HepG2 (cell line): ENCODE data around the gene TCFL5. TPM values are rescaled to one million over a fixed set of nuclear protein-coding genes. Genes with fewer than 3 reads are reported as not detected.

ENCODE experiments used
- ERF ChIP-seq: IDR thresholded peaks from 2 replicates; pipeline ENCODE4 v1.6.1; 2018; ENCODE audit warnings: missing biosample characterization, missing genetic modification reagents
- FOXA1 ChIP-seq, 2 experiments: fragments of 450-650 bp in 1 of 2; sonication (generic) in 1 of 2; formaldehyde crosslinking in 1 of 2; IDR thresholded peaks; 2 replicates each; pipeline versions ENCODE4 v1.4.0 to v1.6.1; 2016 to 2020; ENCODE audit warnings: missing genetic modification reagents in 1 of 2
- KAT7 ChIP-seq: IDR thresholded peaks from 2 replicates; pipeline ENCODE4 v1.6.1; 2018; ENCODE audit warnings: borderline replicate concordance, missing compliant biosample characterization
- PITX1 ChIP-seq: sonication (generic); formaldehyde crosslinking; IDR thresholded peaks from 2 replicates; pipeline ENCODE4 v1.5.1; 2020; ENCODE audit warnings: mild to moderate bottlenecking, missing genetic modification reagents
- YEATS2 ChIP-seq: sonication (generic); formaldehyde crosslinking; IDR thresholded peaks from 2 replicates; pipeline ENCODE4 v1.4.0; 2020; ENCODE audit warnings: missing genetic modification reagents, borderline replicate concordance
- ZNF124 ChIP-seq: sonication (generic); formaldehyde crosslinking; IDR thresholded peaks from 2 replicates; pipeline ENCODE4 v1.4.0; 2020; ENCODE audit warnings: missing genetic modification reagents
- ZNF781 ChIP-seq: sonication (generic); formaldehyde crosslinking; IDR thresholded peaks from 2 replicates; pipeline ENCODE4 v1.5.1; 2020; ENCODE audit warnings: borderline replicate concordance, mild to moderate bottlenecking, missing genetic modification reagents; ENCODE audit errors: not compliant biosample characterization
- ZNF839 ChIP-seq: sonication (generic); formaldehyde crosslinking; IDR thresholded peaks from 2 replicates; pipeline ENCODE4 v1.4.0; 2020; ENCODE audit warnings: missing genetic modification reagents, mild to moderate bottlenecking, borderline replicate concordance
- polyA plus RNA-seq, 8 experiments: library from polyadenylated mRNA; depleted of rRNA in 3 of 8; stranded (reverse) in 7 of 8; unstranded in 1 of 8; fragments of >200 nt; fragmentation: Illumina TruSeq in 4 of 8; extraction: Trizol in 4 of 8; gene quantifications; 2 replicates each; pipeline versions ENCODE4 v1.2.1 to v1.2.3, GENCODE V29; 2011 to 2016; ENCODE audit warnings: low read depth in 4 of 8, missing spikeins in 1 of 8, mixed read lengths in 1 of 8; ENCODE audit not compliant: insufficient read depth in 1 of 8
- total RNA-seq, 5 experiments: library from RNA; depleted of rRNA; stranded (reverse); fragments of >200 nt; fragmentation: Illumina TruSeq; extraction: Trizol; gene quantifications; 2 replicates each; pipeline ENCODE4 v1.2.3, GENCODE V29; 2016; ENCODE audit warnings: low read depth in 1 of 5
- TF ChIP-seq, protein P1 (sequence below): sonication (generic); formaldehyde crosslinking; IDR thresholded peaks from 2 replicates; pipeline ENCODE4 v1.5.0; 2020; ENCODE audit warnings: mild to moderate bottlenecking, missing genetic modification reagents, moderate library complexity
- TF ChIP-seq, protein P2 (sequence below): sonication (generic); formaldehyde crosslinking; IDR thresholded peaks from 2 replicates; pipeline ENCODE4 v1.5.0; 2020; ENCODE audit warnings: missing genetic modification reagents
- TF ChIP-seq, protein P3 (sequence below): sonication (generic); formaldehyde crosslinking; IDR thresholded peaks from 2 replicates; pipeline ENCODE4 v1.4.0; 2020; ENCODE audit warnings: missing genetic modification reagents
- TF ChIP-seq, protein P4 (sequence below): IDR thresholded peaks from 2 replicates; pipeline ENCODE4 v1.6.1; 2012; ENCODE audit warnings: low read length, improper control_type of control experiment
- TF ChIP-seq, protein P5 (sequence below): sonication (generic); formaldehyde crosslinking; IDR thresholded peaks from 2 replicates; pipeline ENCODE4 v1.5.0; 2020; ENCODE audit warnings: missing genetic modification reagents, mild to moderate bottlenecking, borderline replicate concordance
- TF ChIP-seq, protein P6 (sequence below): sonication (generic); formaldehyde crosslinking; IDR thresholded peaks from 2 replicates; pipeline ENCODE4 v1.4.0; 2020; ENCODE audit warnings: missing genetic modification reagents

The TCFL5 gene
- total and polyA plus RNA-seq, 2 of the 13 experiments (the other 11 are each of a cell fraction or from before 2014, with no cell fraction given): 14.8 to 20.0 TPM

DNA sequence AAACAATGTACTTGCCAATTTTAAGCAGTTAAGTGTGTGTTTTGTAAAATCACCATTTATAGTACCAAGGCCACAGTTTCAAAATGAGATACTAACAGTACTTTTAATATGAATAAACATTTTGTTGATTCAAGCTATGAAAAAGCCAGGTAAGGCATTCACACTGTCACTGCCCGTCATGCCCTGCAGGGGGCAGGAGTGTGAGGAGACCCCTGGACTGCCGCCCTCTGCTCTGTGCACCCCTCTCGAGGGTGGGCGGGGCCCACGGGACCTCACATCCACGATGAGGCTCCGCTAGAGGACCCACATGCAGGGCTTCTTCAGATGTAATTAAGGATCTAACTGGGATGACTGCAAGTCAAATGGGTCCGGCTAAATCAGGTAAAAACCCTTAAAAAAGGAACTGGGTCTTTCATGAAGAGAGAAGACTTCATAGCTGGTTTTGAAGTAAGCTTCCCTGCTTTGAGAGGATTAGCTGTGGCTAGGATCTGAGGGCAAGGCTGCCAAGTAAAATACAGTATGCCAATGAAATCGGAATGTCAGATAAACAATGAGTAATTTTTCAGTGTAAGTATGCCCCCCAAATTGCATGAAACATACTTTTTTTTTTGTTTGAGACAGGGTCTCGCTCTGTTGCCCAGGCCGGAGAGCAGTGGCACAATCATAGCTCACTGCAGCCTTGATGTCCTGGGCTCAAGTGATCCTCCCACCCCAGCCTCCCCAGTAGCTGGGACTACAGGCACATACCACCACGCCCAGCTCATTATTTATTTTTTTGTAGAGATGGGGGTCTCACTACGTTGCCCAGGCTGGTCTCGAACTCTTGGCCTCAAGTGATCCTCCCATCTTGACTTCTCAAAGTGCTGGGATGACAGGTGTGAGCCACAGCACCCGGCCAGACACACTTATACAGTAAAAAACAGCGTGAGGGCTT is 46.0 kb upstream of the TCFL5 start (continued):
- TF ChIP-seq, protein P1, sequence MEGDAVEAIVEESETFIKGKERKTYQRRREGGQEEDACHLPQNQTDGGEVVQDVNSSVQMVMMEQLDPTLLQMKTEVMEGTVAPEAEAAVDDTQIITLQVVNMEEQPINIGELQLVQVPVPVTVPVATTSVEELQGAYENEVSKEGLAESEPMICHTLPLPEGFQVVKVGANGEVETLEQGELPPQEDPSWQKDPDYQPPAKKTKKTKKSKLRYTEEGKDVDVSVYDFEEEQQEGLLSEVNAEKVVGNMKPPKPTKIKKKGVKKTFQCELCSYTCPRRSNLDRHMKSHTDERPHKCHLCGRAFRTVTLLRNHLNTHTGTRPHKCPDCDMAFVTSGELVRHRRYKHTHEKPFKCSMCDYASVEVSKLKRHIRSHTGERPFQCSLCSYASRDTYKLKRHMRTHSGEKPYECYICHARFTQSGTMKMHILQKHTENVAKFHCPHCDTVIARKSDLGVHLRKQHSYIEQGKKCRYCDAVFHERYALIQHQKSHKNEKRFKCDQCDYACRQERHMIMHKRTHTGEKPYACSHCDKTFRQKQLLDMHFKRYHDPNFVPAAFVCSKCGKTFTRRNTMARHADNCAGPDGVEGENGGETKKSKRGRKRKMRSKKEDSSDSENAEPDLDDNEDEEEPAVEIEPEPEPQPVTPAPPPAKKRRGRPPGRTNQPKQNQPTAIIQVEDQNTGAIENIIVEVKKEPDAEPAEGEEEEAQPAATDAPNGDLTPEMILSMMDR (CRISPR knock-in tag): peak; percentile 77
- no peak for TF ChIP-seq ZNF839 (CRISPR knock-in tag)
- TF ChIP-seq ERF (CRISPR knock-in tag): peak; percentile 39; the same call in 1 of the 2 replicates
- TF ChIP-seq, protein P2, sequence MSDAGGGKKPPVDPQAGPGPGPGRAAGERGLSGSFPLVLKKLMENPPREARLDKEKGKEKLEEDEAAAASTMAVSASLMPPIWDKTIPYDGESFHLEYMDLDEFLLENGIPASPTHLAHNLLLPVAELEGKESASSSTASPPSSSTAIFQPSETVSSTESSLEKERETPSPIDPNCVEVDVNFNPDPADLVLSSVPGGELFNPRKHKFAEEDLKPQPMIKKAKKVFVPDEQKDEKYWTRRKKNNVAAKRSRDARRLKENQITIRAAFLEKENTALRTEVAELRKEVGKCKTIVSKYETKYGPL (CRISPR knock-in tag): no peak
- TF ChIP-seq, protein P3, sequence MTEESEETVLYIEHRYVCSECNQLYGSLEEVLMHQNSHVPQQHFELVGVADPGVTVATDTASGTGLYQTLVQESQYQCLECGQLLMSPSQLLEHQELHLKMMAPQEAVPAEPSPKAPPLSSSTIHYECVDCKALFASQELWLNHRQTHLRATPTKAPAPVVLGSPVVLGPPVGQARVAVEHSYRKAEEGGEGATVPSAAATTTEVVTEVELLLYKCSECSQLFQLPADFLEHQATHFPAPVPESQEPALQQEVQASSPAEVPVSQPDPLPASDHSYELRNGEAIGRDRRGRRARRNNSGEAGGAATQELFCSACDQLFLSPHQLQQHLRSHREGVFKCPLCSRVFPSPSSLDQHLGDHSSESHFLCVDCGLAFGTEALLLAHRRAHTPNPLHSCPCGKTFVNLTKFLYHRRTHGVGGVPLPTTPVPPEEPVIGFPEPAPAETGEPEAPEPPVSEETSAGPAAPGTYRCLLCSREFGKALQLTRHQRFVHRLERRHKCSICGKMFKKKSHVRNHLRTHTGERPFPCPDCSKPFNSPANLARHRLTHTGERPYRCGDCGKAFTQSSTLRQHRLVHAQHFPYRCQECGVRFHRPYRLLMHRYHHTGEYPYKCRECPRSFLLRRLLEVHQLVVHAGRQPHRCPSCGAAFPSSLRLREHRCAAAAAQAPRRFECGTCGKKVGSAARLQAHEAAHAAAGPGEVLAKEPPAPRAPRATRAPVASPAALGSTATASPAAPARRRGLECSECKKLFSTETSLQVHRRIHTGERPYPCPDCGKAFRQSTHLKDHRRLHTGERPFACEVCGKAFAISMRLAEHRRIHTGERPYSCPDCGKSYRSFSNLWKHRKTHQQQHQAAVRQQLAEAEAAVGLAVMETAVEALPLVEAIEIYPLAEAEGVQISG (CRISPR knock-in tag): peak; percentile 88
- no peak for TF ChIP-seq FOXA1 (IDR thresholded peaks at IDR 0.05)
- TF ChIP-seq FOXA1 (CRISPR knock-in tag; IDR thresholded peaks at IDR 0.05): no peak
- TF ChIP-seq ZNF124: 0 out of 2 replicates have a peak, but pooled peaks have one; percentile 60
- TF ChIP-seq KAT7 (CRISPR knock-in tag): 0 out of 2 replicates have a peak, but pooled peaks have one; percentile 48
- TF ChIP-seq YEATS2 (CRISPR knock-in tag): 0 out of 2 replicates have a peak, but pooled peaks have one; percentile 30
- TF ChIP-seq ZNF781 (CRISPR knock-in tag): peak; percentile 28
- TF ChIP-seq, protein P4, sequence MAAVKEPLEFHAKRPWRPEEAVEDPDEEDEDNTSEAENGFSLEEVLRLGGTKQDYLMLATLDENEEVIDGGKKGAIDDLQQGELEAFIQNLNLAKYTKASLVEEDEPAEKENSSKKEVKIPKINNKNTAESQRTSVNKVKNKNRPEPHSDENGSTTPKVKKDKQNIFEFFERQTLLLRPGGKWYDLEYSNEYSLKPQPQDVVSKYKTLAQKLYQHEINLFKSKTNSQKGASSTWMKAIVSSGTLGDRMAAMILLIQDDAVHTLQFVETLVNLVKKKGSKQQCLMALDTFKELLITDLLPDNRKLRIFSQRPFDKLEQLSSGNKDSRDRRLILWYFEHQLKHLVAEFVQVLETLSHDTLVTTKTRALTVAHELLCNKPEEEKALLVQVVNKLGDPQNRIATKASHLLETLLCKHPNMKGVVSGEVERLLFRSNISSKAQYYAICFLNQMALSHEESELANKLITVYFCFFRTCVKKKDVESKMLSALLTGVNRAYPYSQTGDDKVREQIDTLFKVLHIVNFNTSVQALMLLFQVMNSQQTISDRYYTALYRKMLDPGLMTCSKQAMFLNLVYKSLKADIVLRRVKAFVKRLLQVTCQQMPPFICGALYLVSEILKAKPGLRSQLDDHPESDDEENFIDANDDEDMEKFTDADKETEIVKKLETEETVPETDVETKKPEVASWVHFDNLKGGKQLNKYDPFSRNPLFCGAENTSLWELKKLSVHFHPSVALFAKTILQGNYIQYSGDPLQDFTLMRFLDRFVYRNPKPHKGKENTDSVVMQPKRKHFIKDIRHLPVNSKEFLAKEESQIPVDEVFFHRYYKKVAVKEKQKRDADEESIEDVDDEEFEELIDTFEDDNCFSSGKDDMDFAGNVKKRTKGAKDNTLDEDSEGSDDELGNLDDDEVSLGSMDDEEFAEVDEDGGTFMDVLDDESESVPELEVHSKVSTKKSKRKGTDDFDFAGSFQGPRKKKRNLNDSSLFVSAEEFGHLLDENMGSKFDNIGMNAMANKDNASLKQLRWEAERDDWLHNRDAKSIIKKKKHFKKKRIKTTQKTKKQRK: no peak
- TF ChIP-seq, protein P5, sequence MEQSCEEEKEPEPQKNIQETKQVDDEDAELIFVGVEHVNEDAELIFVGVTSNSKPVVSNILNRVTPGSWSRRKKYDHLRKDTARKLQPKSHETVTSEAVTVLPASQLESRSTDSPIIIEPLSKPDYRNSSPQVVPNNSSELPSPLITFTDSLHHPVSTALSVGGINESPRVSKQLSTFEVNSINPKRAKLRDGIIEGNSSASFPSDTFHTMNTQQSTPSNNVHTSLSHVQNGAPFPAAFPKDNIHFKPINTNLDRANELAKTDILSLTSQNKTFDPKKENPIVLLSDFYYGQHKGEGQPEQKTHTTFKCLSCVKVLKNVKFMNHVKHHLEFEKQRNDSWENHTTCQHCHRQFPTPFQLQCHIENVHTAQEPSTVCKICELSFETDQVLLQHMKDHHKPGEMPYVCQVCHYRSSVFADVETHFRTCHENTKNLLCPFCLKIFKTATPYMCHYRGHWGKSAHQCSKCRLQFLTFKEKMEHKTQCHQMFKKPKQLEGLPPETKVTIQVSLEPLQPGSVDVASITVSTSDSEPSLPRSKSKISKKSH (CRISPR knock-in tag): no peak
- TF ChIP-seq, protein P6, sequence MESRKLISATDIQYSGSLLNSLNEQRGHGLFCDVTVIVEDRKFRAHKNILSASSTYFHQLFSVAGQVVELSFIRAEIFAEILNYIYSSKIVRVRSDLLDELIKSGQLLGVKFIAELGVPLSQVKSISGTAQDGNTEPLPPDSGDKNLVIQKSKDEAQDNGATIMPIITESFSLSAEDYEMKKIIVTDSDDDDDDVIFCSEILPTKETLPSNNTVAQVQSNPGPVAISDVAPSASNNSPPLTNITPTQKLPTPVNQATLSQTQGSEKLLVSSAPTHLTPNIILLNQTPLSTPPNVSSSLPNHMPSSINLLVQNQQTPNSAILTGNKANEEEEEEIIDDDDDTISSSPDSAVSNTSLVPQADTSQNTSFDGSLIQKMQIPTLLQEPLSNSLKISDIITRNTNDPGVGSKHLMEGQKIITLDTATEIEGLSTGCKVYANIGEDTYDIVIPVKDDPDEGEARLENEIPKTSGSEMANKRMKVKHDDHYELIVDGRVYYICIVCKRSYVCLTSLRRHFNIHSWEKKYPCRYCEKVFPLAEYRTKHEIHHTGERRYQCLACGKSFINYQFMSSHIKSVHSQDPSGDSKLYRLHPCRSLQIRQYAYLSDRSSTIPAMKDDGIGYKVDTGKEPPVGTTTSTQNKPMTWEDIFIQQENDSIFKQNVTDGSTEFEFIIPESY (CRISPR knock-in tag): peak; percentile 50; the same call in 1 of the 2 replicates
- no peak for TF ChIP-seq PITX1 (CRISPR knock-in tag)
